Medulla oblongata (tissue), 1 donor: Measurements from ENCODE around the gene NRTN.
A peak's percentile ranks its signal among the peaks of the same experiment; 100 is the strongest.

Experiments used
- DNase-seq: peaks from one replicate; pipeline ENCODE4 v3.0.0-alpha.2; 2015; ENCODE audit errors: extremely low spot score

Gene NRTN

GRCh38 chr19:5814852-5815246, 10.0 kb downstream of the NRTN start:
- DNase-seq = no peak

- DNase-seq = no peak
Observed at GRCh38 chr19:5817218-5817617, 12.4 kb downstream of the NRTN start.

- no peak for DNase-seq
Observed at GRCh38 chr19:5818594-5818993, 13.7 kb downstream of the NRTN start.

DNA sequence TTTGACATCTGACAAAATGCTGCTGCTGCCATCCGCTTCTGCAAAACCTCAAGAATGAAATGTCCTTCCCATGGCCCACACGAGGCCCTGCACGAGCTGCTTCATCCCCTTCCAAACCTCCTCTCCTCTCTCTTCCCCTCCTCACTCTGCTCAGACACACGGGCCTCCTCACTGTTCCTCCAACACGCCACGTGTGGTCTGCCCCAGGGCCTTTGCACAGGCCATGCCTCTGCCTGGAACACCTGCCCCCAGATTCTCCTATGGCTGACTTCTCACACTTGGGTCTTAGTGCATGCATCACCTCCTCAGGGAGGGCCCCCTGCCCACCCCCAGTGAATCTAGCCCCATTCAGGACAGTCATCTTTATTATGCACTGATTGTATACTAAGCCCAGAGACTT, 15.9 kb downstream of the NRTN start:
- no peak for DNase-seq

- DNase-seq = no peak
Observed at GRCh38 chr19:5821521-5822180, 16.8 kb downstream of the NRTN start.

GRCh38 chr19:5822181-5822844, 17.4 kb downstream of the NRTN start:
- DNase-seq = no peak

DNA sequence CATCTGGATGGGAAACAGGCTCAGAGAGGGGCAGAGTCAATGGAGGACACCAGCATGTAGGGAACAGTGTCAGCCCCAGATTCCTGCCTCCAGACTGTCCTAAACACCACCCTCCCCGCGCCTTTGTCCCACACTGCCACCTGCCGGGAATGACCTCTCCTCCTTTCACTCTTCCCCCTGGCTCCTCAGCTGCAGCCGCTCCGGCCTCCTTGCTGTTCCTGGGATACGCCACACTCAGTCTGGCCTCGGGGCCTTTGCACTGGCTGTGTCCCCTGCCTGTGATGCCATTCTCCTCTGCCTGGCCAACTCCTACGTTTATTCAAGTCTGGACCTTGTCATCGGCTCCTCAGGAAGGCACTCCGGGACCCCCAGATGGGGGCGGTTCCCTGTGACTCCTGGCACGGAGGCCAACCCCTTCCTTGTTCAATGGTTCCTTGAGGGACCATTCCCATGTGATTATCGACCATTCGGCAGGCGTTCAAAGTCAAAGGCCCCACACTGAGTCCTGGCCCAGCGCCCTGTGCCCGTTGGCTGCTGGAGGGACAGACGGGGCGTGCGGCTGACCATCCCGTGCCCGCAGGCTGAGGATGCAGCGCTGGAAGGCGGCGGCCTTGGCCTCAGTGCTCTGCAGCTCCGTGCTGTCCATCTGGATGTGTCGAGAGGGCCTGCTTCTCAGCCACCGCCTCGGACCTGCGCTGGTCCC, 18.9 kb downstream of the NRTN start:
- DNase-seq = no peak

DNA sequence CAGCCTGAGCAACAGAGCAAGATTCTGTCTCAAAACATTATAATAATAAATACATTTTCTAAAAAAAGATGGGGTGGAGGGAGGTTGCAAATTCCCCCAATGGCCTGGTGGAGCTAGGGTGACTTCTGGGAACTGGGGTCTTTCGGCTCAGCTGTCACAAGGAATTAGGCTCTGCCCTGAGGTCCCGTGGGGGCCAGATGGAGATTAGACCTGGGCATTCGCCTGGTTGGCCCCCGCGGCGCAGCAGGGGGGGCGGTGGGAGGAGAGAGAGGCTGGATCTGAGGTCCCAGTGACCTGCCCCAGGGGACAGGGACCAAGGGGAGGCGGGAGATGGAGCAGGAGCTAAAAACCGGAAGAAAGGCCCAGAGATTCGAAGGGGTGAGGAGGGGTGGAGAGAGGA, 19.9 kb downstream of the NRTN start:
- no peak for DNase-seq

DNA sequence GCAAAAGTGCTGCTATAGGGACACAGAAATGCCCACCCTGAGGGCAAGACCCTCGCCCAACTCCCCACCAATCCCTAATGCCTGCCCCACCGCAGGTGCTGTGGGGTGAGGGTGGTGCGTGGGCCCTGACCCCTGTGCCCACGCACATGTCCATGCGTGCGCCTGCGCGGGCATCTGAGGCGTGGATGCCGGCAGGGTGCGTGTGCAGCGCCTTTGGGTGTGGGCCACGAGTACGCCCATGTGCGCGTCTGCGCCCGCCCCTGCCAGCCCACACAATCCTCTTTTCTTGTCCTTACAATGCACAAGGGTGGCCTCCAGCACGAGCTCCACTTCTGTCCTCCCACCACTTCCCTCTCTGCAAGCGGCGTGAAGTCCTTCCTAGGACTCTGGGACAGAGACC, 20.3 kb downstream of the NRTN start:
- peak; percentile 5 for DNase-seq

GRCh38 chr19:5826531-5827341, 21.9 kb downstream of the NRTN start:
- no peak for DNase-seq

GRCh38 chr19:5827342-5827890, 22.5 kb downstream of the NRTN start:
- DNase-seq = no peak

DNA sequence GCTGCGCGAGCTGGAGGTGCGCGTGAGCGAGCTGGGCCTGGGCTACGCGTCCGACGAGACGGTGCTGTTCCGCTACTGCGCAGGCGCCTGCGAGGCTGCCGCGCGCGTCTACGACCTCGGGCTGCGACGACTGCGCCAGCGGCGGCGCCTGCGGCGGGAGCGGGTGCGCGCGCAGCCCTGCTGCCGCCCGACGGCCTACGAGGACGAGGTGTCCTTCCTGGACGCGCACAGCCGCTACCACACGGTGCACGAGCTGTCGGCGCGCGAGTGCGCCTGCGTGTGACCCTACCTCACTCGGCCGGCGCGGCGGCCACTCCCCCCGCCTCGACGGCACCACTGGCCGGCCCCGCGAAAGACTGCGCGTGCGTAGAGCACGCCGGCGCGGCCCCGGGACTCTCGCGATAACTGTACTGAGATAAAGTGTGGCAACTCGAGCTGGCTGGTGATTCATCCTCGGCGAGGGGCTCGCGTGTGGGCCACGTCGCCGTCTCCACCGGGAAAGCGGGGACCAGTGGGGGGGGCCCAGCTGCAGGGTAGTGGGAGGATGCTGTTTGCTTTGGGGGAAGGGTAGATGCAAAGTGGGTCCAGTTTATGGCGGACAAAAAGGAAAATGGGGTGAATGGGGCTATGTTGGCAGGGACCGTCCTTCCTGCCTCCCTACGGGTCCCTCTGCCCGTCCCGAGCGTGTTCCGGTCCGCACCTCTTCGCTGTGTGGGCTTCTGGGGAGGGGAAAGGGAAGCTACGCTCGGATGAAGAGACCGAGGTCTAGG, 23.2 kb downstream of the NRTN start:
- peak; percentile 76 for DNase-seq

DNA sequence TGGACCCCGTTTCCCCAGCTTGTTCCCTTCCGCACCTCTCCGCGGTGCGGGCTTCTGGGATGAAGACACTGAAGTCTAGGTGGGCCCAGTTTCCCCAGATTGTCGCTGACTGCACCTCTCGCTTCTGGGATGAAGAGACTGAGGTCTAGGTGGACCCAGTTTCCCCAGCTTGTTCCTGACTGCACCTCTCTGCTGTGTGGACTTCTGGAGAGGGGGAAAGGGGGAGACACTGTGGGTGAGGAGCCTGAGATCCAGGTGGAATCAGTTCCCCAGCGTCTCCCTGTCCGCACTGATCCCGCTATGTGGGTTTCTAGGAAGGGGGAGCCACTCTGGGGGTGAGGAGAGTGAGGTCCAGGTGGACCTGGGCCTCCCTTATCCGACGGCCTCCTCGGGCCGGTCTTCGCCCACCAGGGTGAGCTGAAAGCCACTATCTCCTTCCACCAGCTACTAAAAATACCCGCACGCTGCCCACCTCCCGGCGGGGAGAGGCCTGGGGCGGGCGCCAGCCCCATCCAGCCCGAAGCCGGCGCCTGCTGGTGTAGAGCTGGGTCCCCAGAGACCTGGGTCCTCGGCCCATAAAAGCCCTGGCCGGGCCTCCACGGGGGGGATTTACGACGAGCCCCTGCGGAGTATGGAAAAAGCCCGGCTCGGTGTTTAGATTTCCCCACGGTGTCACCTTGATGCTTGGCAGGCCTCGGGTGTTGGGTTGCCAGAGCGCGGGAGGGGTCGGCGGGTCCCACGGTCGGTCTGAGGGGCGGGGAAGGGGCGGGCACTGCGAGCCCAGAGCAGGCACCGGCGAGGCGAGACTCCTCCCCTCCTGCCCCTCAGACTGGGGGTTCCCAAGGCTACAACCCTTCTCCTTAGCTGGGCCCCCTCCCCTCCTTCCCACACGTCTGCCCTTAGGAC, 24.0 kb downstream of the NRTN start:
- DNase-seq = no peak

DNA sequence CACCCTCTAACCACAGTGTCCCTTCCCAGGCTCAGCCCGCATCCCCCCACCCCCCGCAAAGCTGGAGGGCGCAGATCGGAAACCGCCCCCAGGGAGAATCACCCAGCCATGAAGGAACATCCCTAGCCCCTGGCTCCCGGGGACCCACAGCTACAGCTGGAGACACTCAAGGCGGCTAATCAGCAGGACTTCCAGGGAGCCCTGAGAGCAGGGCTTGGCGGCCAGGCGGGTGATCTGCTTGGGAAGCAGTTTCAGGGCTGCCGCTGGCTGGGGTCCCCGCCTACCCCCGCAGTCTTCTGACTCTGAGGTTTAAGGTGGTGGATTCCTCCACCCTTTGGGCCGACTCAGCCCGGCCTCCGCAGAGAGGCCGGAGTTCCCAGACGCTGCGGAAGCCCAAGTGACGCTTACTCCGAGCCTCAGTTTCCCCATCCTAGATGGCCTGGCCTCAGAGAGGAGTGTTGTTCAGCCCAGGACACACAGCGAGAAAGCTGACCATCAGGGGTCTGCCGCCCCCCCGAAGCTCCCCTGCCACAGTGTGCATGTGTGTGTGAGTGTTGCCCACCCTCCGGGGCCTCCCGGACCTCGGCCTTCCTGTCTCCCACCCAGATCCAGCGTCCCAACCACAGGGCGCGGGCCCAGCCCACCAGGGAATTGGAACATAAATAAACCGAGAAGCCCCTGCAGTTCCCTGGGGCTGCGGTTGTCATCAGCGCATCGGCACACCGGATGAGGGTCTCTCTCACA, 24.9 kb downstream of the NRTN start:
- DNase-seq = no peak

DNA sequence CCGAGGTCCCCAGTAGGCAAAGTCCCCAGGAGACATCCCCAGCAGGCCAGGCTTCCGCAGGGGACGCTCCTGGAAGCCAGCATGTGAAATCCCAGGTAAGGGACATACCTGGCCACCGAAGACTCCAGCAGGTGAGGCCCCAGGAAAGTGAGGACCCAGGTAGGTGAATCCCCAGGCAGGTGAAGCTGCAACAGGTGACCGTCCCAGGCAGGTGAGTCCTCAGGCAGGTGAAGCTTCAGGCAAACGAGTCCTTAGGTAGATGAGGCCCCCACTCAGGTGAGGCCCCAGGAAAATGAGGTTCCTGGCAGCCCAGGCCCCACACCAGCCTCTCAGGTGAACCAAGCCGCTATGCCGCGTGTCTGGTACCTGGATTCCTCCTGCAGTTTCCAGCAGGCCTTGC, 26.3 kb downstream of the NRTN start:
- DNase-seq = no peak

- no peak for DNase-seq
Observed at GRCh38 chr19:5832061-5832460, 27.2 kb downstream of the NRTN start.

- no peak for DNase-seq
Observed at GRCh38 chr19:5832527-5833216, 27.8 kb downstream of the NRTN start.

DNA sequence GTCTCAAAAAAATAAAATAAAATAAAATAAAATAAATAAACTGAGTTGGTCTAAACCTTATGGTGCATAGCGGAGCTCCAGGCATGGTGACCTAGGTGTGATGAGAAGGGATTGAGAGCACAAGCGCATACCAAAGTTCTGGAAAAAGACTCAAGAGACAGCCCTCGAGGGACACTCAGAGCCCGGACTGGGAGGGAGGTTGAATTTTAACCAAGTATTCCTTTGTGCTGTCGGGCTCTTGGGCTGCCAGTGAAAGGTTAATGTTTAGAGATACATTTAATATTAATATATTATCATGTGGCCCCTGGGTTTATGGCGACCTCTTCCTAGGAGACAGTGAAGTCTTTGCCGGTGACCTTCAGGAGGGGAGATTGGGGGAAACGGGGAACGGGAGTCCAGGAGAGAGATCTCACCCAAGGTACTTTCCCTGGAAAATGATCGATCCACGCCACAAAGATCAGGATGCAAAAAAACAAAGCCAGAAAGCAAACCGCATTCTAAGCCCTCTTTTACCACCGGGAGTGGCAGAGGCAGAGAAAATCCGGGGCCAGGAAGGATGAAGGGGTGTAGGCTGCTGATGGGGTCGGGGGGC, 33.0 kb downstream of the NRTN start:
- DNase-seq = no peak
